ENCODE data around the gene CDH4. TPM values are rescaled to one million over a fixed set of nuclear protein-coding genes. Genes with fewer than 3 reads are reported as not detected.

CDH4 gene
- total and polyA plus RNA-seq, 8 donors, result under 0.01 to 2.2 (median 0.11) TPM; not detected in 2

GRCh38 chr20:61692479-61692878 is 440.4 kb downstream of the CDH4 start:
- intact Hi-C loops (cut with DNase I; ENCODE audit: low total_unique reads), result no loop called here
- Histone ChIP-seq H3K27ac (no peak overlapping the region), H3K36me3 (no peaks in the 10 kb centered on the region), H3K27me3 (peaks cover 0 to 75% (median 0%) of the 10 kb centered on the region in 3 donors), H3K4me1 (no peaks in the 10 kb centered on the region), H3K9me3 (no peaks in the 10 kb centered on the region), H3K4me3 (no peak overlapping the region)
- no peak for DNase-seq
- TF ChIP-seq CTCF (IDR thresholded peaks at IDR 0.05), result no peak
- TF ChIP-seq POLR2AphosphoS5 (IDR thresholded peaks at IDR 0.05), result no peak
- no peak for TF ChIP-seq POLR2A (IDR thresholded peaks at IDR 0.05)
- no peak for TF ChIP-seq EP300 (IDR thresholded peaks at IDR 0.05)
- WGBS, 5 donors, result 70 to 80% (median 77%) methylated on average over 6 of the region's 6 CpGs

- Histone ChIP-seq H3K4me3 (no peak overlapping the region), H3K4me1 (no peaks in the 10 kb centered on the region), H3K9me3 (no peaks in the 10 kb centered on the region), H3K27me3 (peaks cover 0 to 69% (median 0%) of the 10 kb centered on the region in 3 donors), H3K27ac (no peak overlapping the region), H3K36me3 (no peaks in the 10 kb centered on the region)
- TF ChIP-seq POLR2AphosphoS5 (IDR thresholded peaks at IDR 0.05) (no peak), EP300 (IDR thresholded peaks at IDR 0.05) (no peak), POLR2A (IDR thresholded peaks at IDR 0.05) (no peak), CTCF (IDR thresholded peaks at IDR 0.05) (no peak)
- intact Hi-C loops (cut with DNase I; ENCODE audit: low total_unique reads), result no loop called here
- WGBS, 5 donors, result 71 to 84% (median 76%) methylated on average over 10 to 12 of the region's 12 CpGs
- no peak for DNase-seq
Observed at GRCh38 chr20:61693055-61693600, 441.1 kb downstream of the CDH4 start.

- H3K36me3 ChIP-seq, result no peaks in the 10 kb centered on the region
- intact Hi-C loops (cut with DNase I; ENCODE audit: low total_unique reads), result no loop called here
- TF ChIP-seq EP300 (IDR thresholded peaks at IDR 0.05) (no peak), POLR2AphosphoS5 (IDR thresholded peaks at IDR 0.05) (no peak), CTCF (IDR thresholded peaks at IDR 0.05) (no peak), POLR2A (IDR thresholded peaks at IDR 0.05) (no peak)
- WGBS, 5 donors, result 64 to 77% (median 71%) methylated on average over 15 of the region's 15 CpGs
- no peaks in the 10 kb centered on the region for H3K4me1 ChIP-seq
- H3K27me3 ChIP-seq, result peaks cover 0 to 61% (median 0%) of the 10 kb centered on the region in 3 donors
- no peak overlapping the region for H3K27ac ChIP-seq
- no peak overlapping the region for H3K4me3 ChIP-seq
- no peaks in the 10 kb centered on the region for H3K9me3 ChIP-seq
- DNase-seq, result no peak
Observed at GRCh38 chr20:61694682-61695081, 442.6 kb downstream of the CDH4 start.

- H3K4me1 ChIP-seq, result no peaks in the 10 kb centered on the region
- H3K27ac ChIP-seq, result no peak overlapping the region
- no peak for DNase-seq
- intact Hi-C loops (cut with DNase I; ENCODE audit: low total_unique reads), result no loop called here
- peaks cover 0 to 50% (median 0%) of the 10 kb centered on the region in 3 donors for H3K27me3 ChIP-seq
- TF ChIP-seq CTCF (IDR thresholded peaks at IDR 0.05) (no peak), POLR2AphosphoS5 (IDR thresholded peaks at IDR 0.05) (no peak), POLR2A (IDR thresholded peaks at IDR 0.05) (no peak), EP300 (IDR thresholded peaks at IDR 0.05) (no peak)
- no peaks in the 10 kb centered on the region for H3K9me3 ChIP-seq
- 72 to 84% (median 78%) methylated on average over 6 to 9 of the region's 9 CpGs for WGBS, 5 donors
- H3K4me3 ChIP-seq, result no peak overlapping the region
- no peaks in the 10 kb centered on the region for H3K36me3 ChIP-seq
Observed at GRCh38 chr20:61695741-61696140, 443.7 kb downstream of the CDH4 start.
